ENCODE measurements around the gene LCN12.
A peak's percentile ranks its signal among the peaks of the same experiment; 100 is the strongest.

Gene LCN12

DNA sequence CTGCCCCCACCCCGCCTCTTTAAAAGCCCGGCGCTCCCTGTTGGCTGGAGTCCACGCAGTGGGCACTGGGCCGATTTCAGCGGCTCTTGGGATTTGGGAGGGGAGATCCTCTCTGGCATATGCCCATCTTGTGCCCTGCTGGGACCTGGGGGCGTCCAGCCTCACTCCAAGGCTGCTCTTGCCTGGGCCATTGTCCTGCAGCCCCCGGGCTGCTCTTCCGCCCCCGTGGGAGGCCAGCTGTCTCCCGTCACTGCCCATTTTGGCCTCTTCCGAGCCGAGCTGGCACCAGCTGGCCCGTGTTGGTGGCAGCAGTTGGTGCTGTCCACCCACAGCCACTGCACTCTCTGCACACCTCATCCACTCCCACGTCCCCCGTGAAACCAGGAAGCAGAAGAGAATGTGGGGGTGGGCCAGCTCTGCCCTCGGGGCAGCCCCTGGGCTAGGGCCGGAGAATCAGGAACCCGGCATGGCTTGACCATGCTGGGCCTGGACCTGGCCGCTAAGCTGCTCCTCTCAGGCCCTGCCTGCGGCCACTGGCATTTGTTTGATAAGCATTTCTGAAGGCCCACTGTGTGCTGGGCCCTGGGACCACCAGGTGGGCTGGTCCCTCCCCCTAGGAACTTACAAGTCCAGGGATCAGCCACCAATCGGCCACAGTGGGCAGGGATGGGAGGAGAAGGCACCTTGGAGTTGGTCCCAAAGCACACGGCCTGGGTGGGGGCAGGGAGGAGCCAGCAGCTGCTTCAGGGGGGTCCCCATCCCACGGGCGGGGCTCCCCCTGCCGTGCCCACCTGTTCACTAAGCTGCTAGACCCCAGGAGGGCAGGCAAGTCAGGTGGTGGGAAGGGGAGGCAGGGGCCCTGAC is 4.8 kb upstream of the LCN12 start:
- POLR2A ChIA-PET, result interaction anchor here (1.5 to 1.6 kb wide), 2 partner anchors 11 to 88 kb away, joined by 6 to 13 read pairs; no protein-coding TSS in a partner anchor
- CTCF ChIA-PET, result interaction anchor here (0.7 to 6.3 kb wide), 29 partner anchors 7 to 122 kb away, joined by 3 to 148 read pairs (median 6); partner anchors contain the start of genes ABCA2, FUT7, NPDC1 and PAXX
- no peak overlapping the region for H3K4me3 ChIP-seq (ENCODE audit: low read depth, low read length)
- TF ChIP-seq, protein P1, sequence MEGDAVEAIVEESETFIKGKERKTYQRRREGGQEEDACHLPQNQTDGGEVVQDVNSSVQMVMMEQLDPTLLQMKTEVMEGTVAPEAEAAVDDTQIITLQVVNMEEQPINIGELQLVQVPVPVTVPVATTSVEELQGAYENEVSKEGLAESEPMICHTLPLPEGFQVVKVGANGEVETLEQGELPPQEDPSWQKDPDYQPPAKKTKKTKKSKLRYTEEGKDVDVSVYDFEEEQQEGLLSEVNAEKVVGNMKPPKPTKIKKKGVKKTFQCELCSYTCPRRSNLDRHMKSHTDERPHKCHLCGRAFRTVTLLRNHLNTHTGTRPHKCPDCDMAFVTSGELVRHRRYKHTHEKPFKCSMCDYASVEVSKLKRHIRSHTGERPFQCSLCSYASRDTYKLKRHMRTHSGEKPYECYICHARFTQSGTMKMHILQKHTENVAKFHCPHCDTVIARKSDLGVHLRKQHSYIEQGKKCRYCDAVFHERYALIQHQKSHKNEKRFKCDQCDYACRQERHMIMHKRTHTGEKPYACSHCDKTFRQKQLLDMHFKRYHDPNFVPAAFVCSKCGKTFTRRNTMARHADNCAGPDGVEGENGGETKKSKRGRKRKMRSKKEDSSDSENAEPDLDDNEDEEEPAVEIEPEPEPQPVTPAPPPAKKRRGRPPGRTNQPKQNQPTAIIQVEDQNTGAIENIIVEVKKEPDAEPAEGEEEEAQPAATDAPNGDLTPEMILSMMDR (IDR thresholded peaks at IDR 0.05; ENCODE audit: insufficient read depth, low read length, missing control alignments), result no peak
- DNase-seq (ENCODE audit: low read depth, low spot score), result no peak

DNA sequence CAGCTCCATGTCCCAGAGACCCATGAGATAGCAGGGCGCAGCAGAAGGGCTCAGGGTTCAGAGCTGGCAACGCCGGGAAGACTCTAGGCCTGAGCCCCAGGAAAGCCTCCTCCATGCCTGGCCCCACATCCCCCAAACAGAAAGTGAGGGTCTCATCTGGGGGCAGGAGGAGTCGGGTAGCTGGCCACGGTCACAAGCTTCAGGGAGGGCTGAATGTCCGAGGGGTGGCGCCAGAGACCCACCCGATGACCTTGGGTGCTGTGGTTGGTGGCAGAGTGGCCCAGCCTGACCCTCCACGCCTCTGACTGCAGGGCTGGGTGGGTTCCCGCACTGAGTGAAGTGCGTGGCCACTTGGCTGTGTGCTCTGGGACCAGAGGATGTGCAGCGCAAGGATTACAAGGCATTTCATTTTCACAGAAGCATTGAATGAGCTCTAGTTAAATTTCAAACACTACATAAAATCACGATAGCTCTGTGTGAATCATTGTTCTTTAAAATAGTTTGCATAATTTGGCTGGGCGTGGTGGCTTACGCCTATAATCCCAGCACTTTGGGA is 4.0 kb upstream of the LCN12 start:
- CTCF ChIA-PET, result interaction anchor here (0.6 to 6.3 kb wide), 34 partner anchors 10 to 135 kb away, joined by 3 to 148 read pairs (median 5); partner anchors contain the start of genes ABCA2, AJM1, FUT7 and NPDC1
- no peak overlapping the region for H3K4me3 ChIP-seq (ENCODE audit: low read depth, low read length)
- POLR2A ChIA-PET, result interaction anchor here (1.5 to 1.6 kb wide), 2 partner anchors 11 to 87 kb away, joined by 6 to 13 read pairs; no protein-coding TSS in a partner anchor
- no peak for DNase-seq (ENCODE audit: low read depth, low spot score)
- TF ChIP-seq, protein P1 (IDR thresholded peaks at IDR 0.05; ENCODE audit: insufficient read depth, low read length, missing control alignments), result peak; percentile 58

DNA sequence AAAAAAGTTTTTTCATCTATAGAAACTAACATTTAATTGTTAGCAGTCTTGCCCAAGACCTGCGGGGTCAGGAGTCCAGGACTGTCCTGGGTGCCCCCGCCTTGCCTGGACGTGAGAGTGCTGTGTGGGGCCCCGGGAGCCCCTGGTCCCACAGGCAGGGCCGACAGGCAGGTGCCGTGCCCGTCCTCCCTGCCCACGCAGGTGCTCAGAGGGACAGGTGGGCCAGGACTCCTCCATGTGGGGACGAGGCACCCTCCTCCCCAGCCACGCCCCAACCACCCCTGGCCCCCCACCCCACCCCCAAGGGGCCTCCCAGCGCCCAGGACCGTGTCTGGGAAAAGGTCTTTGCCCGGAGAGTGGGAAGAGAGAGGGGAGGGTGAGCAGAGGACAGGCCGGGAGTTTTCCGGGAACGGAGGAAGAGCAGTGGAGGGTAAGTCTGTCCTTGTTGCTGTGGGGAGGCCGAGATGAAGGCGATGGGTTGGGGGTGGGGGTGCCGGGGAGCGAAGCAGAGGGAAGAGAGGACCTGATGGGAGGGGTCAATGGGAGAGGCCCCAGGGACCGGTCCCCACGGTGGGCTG is 2.7 kb upstream of the LCN12 start:
- TF ChIP-seq, protein P1 (IDR thresholded peaks at IDR 0.05; ENCODE audit: insufficient read depth, low read length, missing control alignments), result no peak
- H3K4me3 ChIP-seq (ENCODE audit: low read depth, low read length), result peak overlapping the region; percentile 58
- DNase-seq (ENCODE audit: low read depth, low spot score), result no peak
- ChIA-PET CTCF (interaction anchor here (6.3 kb wide), 1 partner anchor 87 kb away, joined by 148 read pairs; no protein-coding TSS in a partner anchor), POLR2A (no interaction called here)

DNA sequence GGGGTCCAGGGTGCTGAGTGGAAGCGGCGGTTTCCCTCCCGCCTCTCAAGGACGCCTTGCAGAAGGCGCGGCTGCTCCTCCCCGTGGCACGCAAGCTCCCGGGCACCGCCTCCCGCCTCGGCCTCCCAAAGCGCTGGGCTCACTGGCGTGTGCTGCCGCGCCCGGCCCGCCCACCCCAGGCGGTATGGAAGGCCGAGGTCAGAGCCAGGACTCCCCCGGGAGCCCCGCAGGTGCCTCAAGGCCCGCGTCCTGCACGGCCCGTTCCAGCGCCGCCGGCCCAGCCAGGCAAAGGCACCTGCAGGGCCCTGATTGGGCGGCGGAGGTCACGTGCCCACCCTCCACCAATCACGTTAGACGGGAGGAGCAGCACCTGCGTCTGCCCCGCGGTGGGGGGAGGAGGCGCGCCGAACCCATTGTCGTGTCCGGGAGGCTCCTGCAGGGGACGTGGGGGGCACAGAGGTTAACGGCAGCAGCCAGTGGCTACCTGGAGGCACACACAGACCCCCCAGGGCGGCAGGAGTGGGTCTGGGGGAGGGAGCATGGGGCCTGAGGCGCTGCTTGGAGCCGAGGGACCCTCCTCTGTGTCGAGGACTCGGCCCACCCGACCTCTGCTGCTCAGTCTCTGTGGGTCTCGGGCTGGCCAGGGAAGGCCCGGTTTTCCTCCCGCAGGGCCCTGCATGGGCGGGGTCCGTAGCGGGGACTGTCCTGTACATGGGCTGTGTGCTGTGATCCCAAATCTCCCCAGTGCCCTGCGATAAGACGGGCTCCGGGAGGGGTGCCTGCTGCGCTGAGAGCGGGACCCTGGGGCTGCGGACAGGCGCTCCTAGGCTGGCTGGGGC is 2.0 kb upstream of the LCN12 start:
- ChIA-PET CTCF (interaction anchor here (1.3 to 6.3 kb wide), 3 partner anchors 79 to 86 kb away, joined by 4 to 148 read pairs (median 4); no protein-coding TSS in a partner anchor), POLR2A (interaction anchor here (1.1 kb wide), 1 partner anchor 103 kb away, joined by 3 read pairs; no protein-coding TSS in a partner anchor)
- no peak for DNase-seq (ENCODE audit: low read depth, low spot score)
- TF ChIP-seq, protein P1 (IDR thresholded peaks at IDR 0.05; ENCODE audit: insufficient read depth, low read length, missing control alignments), result no peak
- H3K4me3 ChIP-seq (ENCODE audit: low read depth, low read length), result peak overlapping the region; percentile 58

DNA sequence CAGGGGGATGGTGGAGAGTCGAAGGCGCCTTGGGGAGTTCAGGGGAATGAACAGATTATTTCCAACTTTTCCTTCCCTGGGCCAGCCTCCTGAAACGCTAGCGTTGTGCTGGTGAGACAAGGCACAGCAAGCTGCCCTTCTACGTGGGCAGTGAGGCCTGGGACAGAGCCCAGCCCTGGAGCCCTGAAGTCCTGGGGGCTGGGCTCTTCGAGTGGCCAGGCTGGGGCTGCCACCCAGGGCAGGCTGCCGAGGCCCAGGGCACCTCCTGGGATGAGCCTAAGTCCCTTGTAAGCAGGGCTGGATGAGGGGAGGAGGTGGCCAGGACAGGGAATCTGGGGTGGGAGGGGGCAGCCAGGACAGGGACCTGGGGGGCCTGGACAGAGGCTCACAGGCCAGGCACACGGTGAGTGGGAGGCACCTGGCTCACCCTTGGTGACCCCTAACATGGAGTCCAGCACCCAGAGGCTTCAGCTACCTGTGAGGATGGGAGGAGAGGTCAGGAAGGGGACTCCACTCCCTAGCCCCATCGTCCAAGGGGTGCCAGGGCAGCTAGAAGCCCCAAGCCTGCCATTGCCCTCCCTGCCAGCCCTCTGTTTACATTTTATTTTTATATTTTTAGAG is 1.3 kb upstream of the LCN12 start:
- DNase-seq (ENCODE audit: low read depth, low spot score), result no peak
- ChIA-PET CTCF (interaction anchor here (1.3 to 1.9 kb wide), 2 partner anchors 78 to 84 kb away, joined by 4 read pairs; no protein-coding TSS in a partner anchor), POLR2A (interaction anchor here (1.1 kb wide), 1 partner anchor 103 kb away, joined by 3 read pairs; no protein-coding TSS in a partner anchor)
- TF ChIP-seq, protein P1 (IDR thresholded peaks at IDR 0.05; ENCODE audit: insufficient read depth, low read length, missing control alignments), result no peak
- no peak overlapping the region for H3K4me3 ChIP-seq (ENCODE audit: low read depth, low read length)

Data from AG04449 (cell line).